GM06990 (cell line): ENCODE measurements around the gene REST.

Experiments
- DNase-seq: peaks from one replicate; pipeline ENCODE4 v3.0.0-alpha.2; 2011; ENCODE audit not compliant: insufficient read length; ENCODE audit errors: extremely low read depth
- H3K27me3 ChIP-seq: replicated peaks from 2 replicates; pipeline ENCODE4 v1.6.0; 2011; ENCODE audit warnings: low read length; ENCODE audit not compliant: control insufficient read depth, insufficient read depth
- H3K36me3 ChIP-seq: 2 replicates; pipeline ENCODE4 v1.5.1; 2011; ENCODE audit warnings: low read length; ENCODE audit not compliant: control insufficient read depth, insufficient read depth
- H3K4me3 ChIP-seq: replicated peaks from 2 replicates; pipeline ENCODE4 v1.5.1; 2011; ENCODE audit warnings: low read depth, mild to moderate bottlenecking, control low read depth, low read length
- CTCF ChIP-seq: IDR thresholded peaks from 2 replicates; pipeline ENCODE4 v1.5.1; 2011; ENCODE audit warnings: low read length, control low read depth, mild to moderate bottlenecking, inconsistent platforms; ENCODE audit not compliant: insufficient read depth, poor library complexity, severe bottlenecking

REST gene

GRCh38 chr4:56981795-56982201 is 74.1 kb downstream of the REST start:
- Histone ChIP-seq H3K4me3 (no peak overlapping the region), H3K27me3 (no peaks in the 10 kb centered on the region), H3K36me3 (peaks cover 4% of the 10 kb centered on the region)
- TF ChIP-seq CTCF = no peak
- no peak for DNase-seq

DNA sequence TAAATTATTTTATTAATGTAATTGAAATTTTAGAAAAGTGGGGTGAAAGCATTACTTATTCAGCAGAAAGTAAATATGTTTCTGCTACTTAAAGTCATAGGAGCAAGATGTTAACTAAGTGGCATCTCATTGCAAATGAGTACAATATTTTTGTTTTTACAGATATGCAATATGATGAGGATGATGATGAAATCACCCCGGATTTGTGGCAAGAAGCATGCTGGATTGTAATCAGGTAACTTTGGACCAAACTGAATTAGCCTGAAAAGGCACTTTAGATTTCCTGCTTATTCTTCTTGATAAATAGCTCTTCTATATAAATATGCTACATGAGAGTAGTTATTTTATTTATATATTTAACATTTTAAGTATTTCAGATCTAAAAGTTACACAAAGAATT is 78.5 kb downstream of the REST start:
- TF ChIP-seq CTCF = no peak
- no peak for DNase-seq
- Histone ChIP-seq H3K4me3 (no peak overlapping the region), H3K27me3 (no peaks in the 10 kb centered on the region), H3K36me3 (peaks cover 11% of the 10 kb centered on the region)

DNA sequence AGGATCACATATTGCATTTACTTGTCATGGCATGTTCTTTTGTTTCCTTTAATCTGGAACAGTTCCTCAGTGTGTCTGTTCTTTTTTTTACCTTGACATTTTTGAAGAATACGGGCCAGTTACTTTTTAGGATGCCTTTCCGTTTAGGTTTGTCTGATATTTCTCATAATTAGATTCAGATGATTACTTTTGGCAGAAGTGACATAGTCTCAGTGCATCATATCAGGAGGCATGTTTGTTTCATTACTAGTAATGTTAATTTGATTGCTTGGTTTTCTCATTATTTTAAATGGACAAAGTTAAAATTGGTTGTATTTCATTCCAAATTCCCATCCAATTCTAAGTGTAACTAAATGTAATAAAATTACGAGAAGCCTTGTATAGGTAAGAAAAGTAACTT is 79.3 kb downstream of the REST start:
- Histone ChIP-seq H3K27me3 (no peaks in the 10 kb centered on the region), H3K4me3 (no peak overlapping the region), H3K36me3 (peaks cover 11% of the 10 kb centered on the region)
- no peak for TF ChIP-seq CTCF
- no peak for DNase-seq

DNA sequence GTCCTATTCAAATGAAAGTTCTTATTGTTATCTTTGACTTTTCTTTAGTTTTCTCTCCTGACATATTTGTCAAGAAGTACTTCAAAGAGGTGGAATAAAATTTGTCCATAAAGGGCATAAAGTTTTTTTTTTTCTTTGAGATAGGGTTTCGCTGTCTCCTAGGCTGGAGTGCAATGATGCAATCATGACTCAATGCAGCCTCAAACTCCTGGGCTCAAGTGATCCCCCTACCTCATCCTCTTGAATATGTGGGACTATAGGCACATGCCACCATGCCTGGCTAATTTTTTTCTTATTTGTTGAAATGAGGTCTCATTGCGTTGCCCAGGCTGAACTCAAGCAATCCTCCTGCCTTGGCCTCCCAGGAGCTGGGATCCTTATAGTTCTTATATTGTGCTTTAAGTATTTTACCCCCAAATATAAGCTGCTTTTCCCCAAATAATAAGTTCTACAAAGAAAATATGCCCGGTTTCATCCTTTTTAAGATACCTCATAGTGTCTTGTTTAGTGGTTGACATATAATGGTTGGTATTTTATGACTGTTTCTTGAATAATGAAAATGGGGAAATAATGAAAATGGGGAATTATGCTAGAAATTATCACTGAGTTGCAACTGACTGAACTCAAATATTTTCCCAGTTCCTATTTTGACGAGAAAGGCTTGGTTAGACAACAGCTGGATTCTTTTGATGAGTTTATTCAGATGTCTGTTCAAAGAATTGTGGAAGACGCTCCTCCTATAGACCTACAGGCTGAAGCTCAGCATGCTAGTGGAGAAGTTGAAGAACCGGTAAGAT is 82.6 kb downstream of the REST start:
- H3K36me3 ChIP-seq = peaks cover 11% of the 10 kb centered on the region
- no peaks in the 10 kb centered on the region for H3K27me3 ChIP-seq
- TF ChIP-seq CTCF = no peak
- no peak for DNase-seq
- no peak overlapping the region for H3K4me3 ChIP-seq

GRCh38 chr4:56995525-56995924 is 87.8 kb downstream of the REST start:
- H3K27me3 ChIP-seq = no peaks in the 10 kb centered on the region
- no peak for TF ChIP-seq CTCF
- no peak overlapping the region for H3K4me3 ChIP-seq
- H3K36me3 ChIP-seq = peaks cover 6% of the 10 kb centered on the region; the same call in 1 of the 2 replicates
- no peak for DNase-seq
